ENCODE measurements around the gene NFASC.

The NFASC gene

GRCh38 chr1:204983136-204983535 is 112.5 kb downstream of the NFASC start:
- TF ChIP-seq TCF12 (IDR thresholded peaks at IDR 0.05; ENCODE audit: low read depth), result no peak
- no peak for TF ChIP-seq YY1 (IDR thresholded peaks at IDR 0.05; ENCODE audit: low read depth)
- TF ChIP-seq TEAD4 (IDR thresholded peaks at IDR 0.05), result no peak
- no peak for TF ChIP-seq FOXM1 (IDR thresholded peaks at IDR 0.05; ENCODE audit: borderline replicate concordance, low read depth)
- no peak for TF ChIP-seq ZBTB7A (IDR thresholded peaks at IDR 0.05; ENCODE audit: low read depth)
- TF ChIP-seq EGR1 (IDR thresholded peaks at IDR 0.05), result no peak
- TF ChIP-seq MAX (IDR thresholded peaks at IDR 0.05), result no peak
- no peak for TF ChIP-seq REST (IDR thresholded peaks at IDR 0.05; ENCODE audit: low read depth)
- no peak for TF ChIP-seq CEBPB (IDR thresholded peaks at IDR 0.05)
- no peak for TF ChIP-seq TAF1 (IDR thresholded peaks at IDR 0.05; ENCODE audit: low read depth)
- no peak for TF ChIP-seq CREB1 (IDR thresholded peaks at IDR 0.05; ENCODE audit: low read depth)
- no peak for TF ChIP-seq RAD21 (IDR thresholded peaks at IDR 0.05; ENCODE audit: low read depth)
- TF ChIP-seq EP300 (IDR thresholded peaks at IDR 0.05; ENCODE audit: borderline replicate concordance), result no peak
- no peak for TF ChIP-seq USF1 (IDR thresholded peaks at IDR 0.05)
- TF ChIP-seq NFIC (IDR thresholded peaks at IDR 0.05), result no peak

- TF ChIP-seq RAD21 (IDR thresholded peaks at IDR 0.05; ENCODE audit: low read depth) (no peak), MAX (IDR thresholded peaks at IDR 0.05) (no peak), EGR1 (IDR thresholded peaks at IDR 0.05) (no peak), USF1 (IDR thresholded peaks at IDR 0.05) (no peak), YY1 (IDR thresholded peaks at IDR 0.05; ENCODE audit: low read depth) (no peak)
These were observed 113.2 kb downstream of the NFASC start for GRCh38 chr1:204983881-204984280.

- TF ChIP-seq CREB1 (IDR thresholded peaks at IDR 0.05; ENCODE audit: low read depth), result no peak
- TF ChIP-seq TEAD4 (IDR thresholded peaks at IDR 0.05), result no peak
- no peak for TF ChIP-seq YY1 (IDR thresholded peaks at IDR 0.05; ENCODE audit: low read depth)
- no peak for TF ChIP-seq TCF12 (IDR thresholded peaks at IDR 0.05; ENCODE audit: low read depth)
- no peak for TF ChIP-seq MAX (IDR thresholded peaks at IDR 0.05)
- no peak for TF ChIP-seq USF1 (IDR thresholded peaks at IDR 0.05)
- no peak for TF ChIP-seq EP300 (IDR thresholded peaks at IDR 0.05; ENCODE audit: borderline replicate concordance)
- no peak for TF ChIP-seq ZBTB7A (IDR thresholded peaks at IDR 0.05; ENCODE audit: low read depth)
- TF ChIP-seq EGR1 (IDR thresholded peaks at IDR 0.05), result no peak
- TF ChIP-seq RAD21 (IDR thresholded peaks at IDR 0.05; ENCODE audit: low read depth), result no peak
- TF ChIP-seq CEBPB (IDR thresholded peaks at IDR 0.05), result no peak
These were observed 113.8 kb downstream of the NFASC start for GRCh38 chr1:204984499-204984898.

GRCh38 chr1:204986181-204986580 is 115.5 kb downstream of the NFASC start:
- TF ChIP-seq EGR1 (IDR thresholded peaks at IDR 0.05) (no peak), NFIC (IDR thresholded peaks at IDR 0.05) (no peak)

GRCh38 chr1:204987689-204988088 is 117.0 kb downstream of the NFASC start:
- TF ChIP-seq NFIC (IDR thresholded peaks at IDR 0.05) (no peak), RAD21 (IDR thresholded peaks at IDR 0.05; ENCODE audit: low read depth) (no peak)

- TF ChIP-seq USF1 (IDR thresholded peaks at IDR 0.05), result no peak
- TF ChIP-seq RAD21 (IDR thresholded peaks at IDR 0.05; ENCODE audit: low read depth), result no peak
- no peak for TF ChIP-seq TEAD4 (IDR thresholded peaks at IDR 0.05)
- TF ChIP-seq EP300 (IDR thresholded peaks at IDR 0.05; ENCODE audit: borderline replicate concordance), result no peak
- no peak for TF ChIP-seq EGR1 (IDR thresholded peaks at IDR 0.05)
- TF ChIP-seq TCF12 (IDR thresholded peaks at IDR 0.05; ENCODE audit: low read depth), result no peak
- no peak for TF ChIP-seq MAX (IDR thresholded peaks at IDR 0.05)
- TF ChIP-seq NFIC (IDR thresholded peaks at IDR 0.05), result no peak
- no peak for TF ChIP-seq REST (IDR thresholded peaks at IDR 0.05; ENCODE audit: low read depth)
- no peak for TF ChIP-seq YY1 (IDR thresholded peaks at IDR 0.05; ENCODE audit: low read depth)
- TF ChIP-seq TAF1 (IDR thresholded peaks at IDR 0.05; ENCODE audit: low read depth), result no peak
- TF ChIP-seq FOXM1 (IDR thresholded peaks at IDR 0.05; ENCODE audit: borderline replicate concordance, low read depth), result no peak
- no peak for TF ChIP-seq CREB1 (IDR thresholded peaks at IDR 0.05; ENCODE audit: low read depth)
- TF ChIP-seq CEBPB (IDR thresholded peaks at IDR 0.05), result no peak
- no peak for TF ChIP-seq ZBTB7A (IDR thresholded peaks at IDR 0.05; ENCODE audit: low read depth)
These were observed 117.5 kb downstream of the NFASC start for GRCh38 chr1:204988196-204988595.

Measured in Ishikawa (cell line).